ENCODE measurements around the gene HAO2.

- no peak for TF ChIP-seq POLR2A (IDR thresholded peaks at IDR 0.05; ENCODE audit: extremely low read depth, insufficient read length)
- TF ChIP-seq, protein P1, sequence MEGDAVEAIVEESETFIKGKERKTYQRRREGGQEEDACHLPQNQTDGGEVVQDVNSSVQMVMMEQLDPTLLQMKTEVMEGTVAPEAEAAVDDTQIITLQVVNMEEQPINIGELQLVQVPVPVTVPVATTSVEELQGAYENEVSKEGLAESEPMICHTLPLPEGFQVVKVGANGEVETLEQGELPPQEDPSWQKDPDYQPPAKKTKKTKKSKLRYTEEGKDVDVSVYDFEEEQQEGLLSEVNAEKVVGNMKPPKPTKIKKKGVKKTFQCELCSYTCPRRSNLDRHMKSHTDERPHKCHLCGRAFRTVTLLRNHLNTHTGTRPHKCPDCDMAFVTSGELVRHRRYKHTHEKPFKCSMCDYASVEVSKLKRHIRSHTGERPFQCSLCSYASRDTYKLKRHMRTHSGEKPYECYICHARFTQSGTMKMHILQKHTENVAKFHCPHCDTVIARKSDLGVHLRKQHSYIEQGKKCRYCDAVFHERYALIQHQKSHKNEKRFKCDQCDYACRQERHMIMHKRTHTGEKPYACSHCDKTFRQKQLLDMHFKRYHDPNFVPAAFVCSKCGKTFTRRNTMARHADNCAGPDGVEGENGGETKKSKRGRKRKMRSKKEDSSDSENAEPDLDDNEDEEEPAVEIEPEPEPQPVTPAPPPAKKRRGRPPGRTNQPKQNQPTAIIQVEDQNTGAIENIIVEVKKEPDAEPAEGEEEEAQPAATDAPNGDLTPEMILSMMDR (IDR thresholded peaks at IDR 0.05; ENCODE audit: low read depth, low read length), result no peak
- no peak for TF ChIP-seq MAX (IDR thresholded peaks at IDR 0.05; ENCODE audit: low read depth, low read length)
Measured at GRCh38 chr1:119391749-119392148, 23.2 kb downstream of the HAO2 start.
